ENCODE measurements around the gene HDAC4. TPM values are rescaled to one million over a fixed set of nuclear protein-coding genes. Genes with fewer than 3 reads are reported as not detected.

Gene HDAC4
- total RNA-seq, 1 experiment from 2014 or later = 47.6 TPM

DNA sequence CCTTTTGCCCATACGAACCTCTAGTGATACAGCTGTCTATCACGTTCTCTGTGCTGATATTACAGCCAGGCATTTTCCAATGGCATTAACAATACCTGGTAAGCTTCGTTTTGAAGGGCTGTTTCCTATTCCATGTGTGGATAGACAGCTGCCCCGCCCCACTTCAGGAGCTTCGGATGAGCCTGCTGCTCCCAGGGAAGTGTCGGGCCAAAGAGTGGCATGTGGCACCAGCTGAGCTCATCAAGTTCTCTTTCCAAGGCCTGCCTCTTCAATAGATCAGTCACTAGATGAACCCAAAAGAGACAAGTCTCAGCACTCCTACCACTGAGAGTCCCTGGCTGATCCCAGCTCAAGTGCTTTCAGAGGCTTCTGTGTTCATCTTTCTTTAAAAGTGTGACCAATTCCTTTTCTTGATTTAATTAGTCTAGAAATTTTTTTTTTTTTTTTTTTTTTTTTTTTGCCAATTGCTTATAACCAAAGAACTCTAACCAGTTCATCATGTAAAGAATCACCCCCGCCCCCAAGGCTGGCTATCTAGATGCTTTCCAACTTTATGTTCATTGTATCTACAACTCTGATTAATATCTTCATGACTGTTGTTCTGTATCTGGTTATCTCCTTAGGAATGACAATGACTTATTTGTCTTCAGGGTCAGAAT is 46.6 kb downstream of the HDAC4 start:
- Histone ChIP-seq H2AFZ (ENCODE audit: low read depth, low read length, poor library complexity, severe bottlenecking) (no peak overlapping the region), H3K9ac (ENCODE audit: low read length) (no peak overlapping the region), H3K27ac (ENCODE audit: low read depth, low read length) (no peak overlapping the region), H4K20me1 (ENCODE audit: insufficient read depth) (no peaks in the 10 kb centered on the region), H3K36me3 (ENCODE audit: control insufficient read depth in 1 of 2, insufficient read depth in 2 of 2, low read length in 2 of 2) (0 out of 4 replicates have a peak, but pooled peaks cover 2 to 7% of the 10 kb centered on the region in 2 experiments), H3K27me3 (ENCODE audit: insufficient read depth, low read length) (no peaks in the 10 kb centered on the region), H3K9me3 (ENCODE audit: control insufficient read depth in 1 of 2, insufficient read depth in 1 of 2, low read depth in 1 of 2, low read length in 2 of 2) (peaks cover 8 to 10% of the 10 kb centered on the region in 2 experiments; a peak in 3 of 4 replicates), H3K79me2 (ENCODE audit: insufficient read depth, low read length) (peaks cover 10% of the 10 kb centered on the region), H3K4me2 (ENCODE audit: low read length) (no peak overlapping the region), H3K4me3 (replicated peaks in 1 of 2; ENCODE audit: low read depth in 1 of 2, low read length in 2 of 2) (no peak overlapping the region), H3K4me1 (ENCODE audit: control insufficient read depth in 1 of 2, insufficient read depth in 2 of 2, low read length in 2 of 2) (no peaks in the 10 kb centered on the region), H3K9me2 (ENCODE audit: insufficient read depth) (no peaks in the 10 kb centered on the region)
- no peak for DNase-seq (ENCODE audit: low read depth, low spot score)
- no peak for ATAC-seq
- POLR2A ChIA-PET = no interaction called here
- CTCF ChIA-PET = no interaction called here
- TF ChIP-seq EZH2 (IDR thresholded peaks at IDR 0.05) (no peak), CBX3 (IDR thresholded peaks at IDR 0.05; ENCODE audit: low read depth) (no peak), POLR2AphosphoS5 (IDR thresholded peaks at IDR 0.05; ENCODE audit: low read depth, low read length) (no peak), SP1 (IDR thresholded peaks at IDR 0.05; ENCODE audit: low read depth) (no peak), ZNF274 (IDR thresholded peaks at IDR 0.05; ENCODE audit: low read depth, low read length) (no peak), YY1 (IDR thresholded peaks at IDR 0.05; ENCODE audit: extremely low read depth, insufficient replicate concordance, low read depth, low read length) (no peak), FOSL1 (IDR thresholded peaks at IDR 0.05; ENCODE audit: low read depth) (no peak), SIN3A (IDR thresholded peaks at IDR 0.05; ENCODE audit: low read depth) (no peak), EZH2phosphoT487 (IDR thresholded peaks at IDR 0.05; ENCODE audit: borderline replicate concordance) (no peak), EGR1 (IDR thresholded peaks at IDR 0.05; ENCODE audit: low read depth) (no peak), SRF (IDR thresholded peaks at IDR 0.05; ENCODE audit: low read depth) (no peak), POLR2A (IDR thresholded peaks at IDR 0.05; ENCODE audit: borderline replicate concordance, extremely low read depth, insufficient read depth, insufficient read length) (no peak), TCF7L2 (IDR thresholded peaks at IDR 0.05; ENCODE audit: borderline replicate concordance, extremely low read depth, insufficient read depth, insufficient read length) (no peak)
- TF ChIP-seq, protein P1, sequence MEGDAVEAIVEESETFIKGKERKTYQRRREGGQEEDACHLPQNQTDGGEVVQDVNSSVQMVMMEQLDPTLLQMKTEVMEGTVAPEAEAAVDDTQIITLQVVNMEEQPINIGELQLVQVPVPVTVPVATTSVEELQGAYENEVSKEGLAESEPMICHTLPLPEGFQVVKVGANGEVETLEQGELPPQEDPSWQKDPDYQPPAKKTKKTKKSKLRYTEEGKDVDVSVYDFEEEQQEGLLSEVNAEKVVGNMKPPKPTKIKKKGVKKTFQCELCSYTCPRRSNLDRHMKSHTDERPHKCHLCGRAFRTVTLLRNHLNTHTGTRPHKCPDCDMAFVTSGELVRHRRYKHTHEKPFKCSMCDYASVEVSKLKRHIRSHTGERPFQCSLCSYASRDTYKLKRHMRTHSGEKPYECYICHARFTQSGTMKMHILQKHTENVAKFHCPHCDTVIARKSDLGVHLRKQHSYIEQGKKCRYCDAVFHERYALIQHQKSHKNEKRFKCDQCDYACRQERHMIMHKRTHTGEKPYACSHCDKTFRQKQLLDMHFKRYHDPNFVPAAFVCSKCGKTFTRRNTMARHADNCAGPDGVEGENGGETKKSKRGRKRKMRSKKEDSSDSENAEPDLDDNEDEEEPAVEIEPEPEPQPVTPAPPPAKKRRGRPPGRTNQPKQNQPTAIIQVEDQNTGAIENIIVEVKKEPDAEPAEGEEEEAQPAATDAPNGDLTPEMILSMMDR (IDR thresholded peaks at IDR 0.05 in 2 of 3, conservative IDR thresholded peaks at IDR 0.05 in 1 of 3; ENCODE audit: borderline replicate concordance in 1 of 3, insufficient read depth in 1 of 3, low read depth in 2 of 3, low read length in 2 of 3) = no peak
- TF ChIP-seq, protein P2, sequence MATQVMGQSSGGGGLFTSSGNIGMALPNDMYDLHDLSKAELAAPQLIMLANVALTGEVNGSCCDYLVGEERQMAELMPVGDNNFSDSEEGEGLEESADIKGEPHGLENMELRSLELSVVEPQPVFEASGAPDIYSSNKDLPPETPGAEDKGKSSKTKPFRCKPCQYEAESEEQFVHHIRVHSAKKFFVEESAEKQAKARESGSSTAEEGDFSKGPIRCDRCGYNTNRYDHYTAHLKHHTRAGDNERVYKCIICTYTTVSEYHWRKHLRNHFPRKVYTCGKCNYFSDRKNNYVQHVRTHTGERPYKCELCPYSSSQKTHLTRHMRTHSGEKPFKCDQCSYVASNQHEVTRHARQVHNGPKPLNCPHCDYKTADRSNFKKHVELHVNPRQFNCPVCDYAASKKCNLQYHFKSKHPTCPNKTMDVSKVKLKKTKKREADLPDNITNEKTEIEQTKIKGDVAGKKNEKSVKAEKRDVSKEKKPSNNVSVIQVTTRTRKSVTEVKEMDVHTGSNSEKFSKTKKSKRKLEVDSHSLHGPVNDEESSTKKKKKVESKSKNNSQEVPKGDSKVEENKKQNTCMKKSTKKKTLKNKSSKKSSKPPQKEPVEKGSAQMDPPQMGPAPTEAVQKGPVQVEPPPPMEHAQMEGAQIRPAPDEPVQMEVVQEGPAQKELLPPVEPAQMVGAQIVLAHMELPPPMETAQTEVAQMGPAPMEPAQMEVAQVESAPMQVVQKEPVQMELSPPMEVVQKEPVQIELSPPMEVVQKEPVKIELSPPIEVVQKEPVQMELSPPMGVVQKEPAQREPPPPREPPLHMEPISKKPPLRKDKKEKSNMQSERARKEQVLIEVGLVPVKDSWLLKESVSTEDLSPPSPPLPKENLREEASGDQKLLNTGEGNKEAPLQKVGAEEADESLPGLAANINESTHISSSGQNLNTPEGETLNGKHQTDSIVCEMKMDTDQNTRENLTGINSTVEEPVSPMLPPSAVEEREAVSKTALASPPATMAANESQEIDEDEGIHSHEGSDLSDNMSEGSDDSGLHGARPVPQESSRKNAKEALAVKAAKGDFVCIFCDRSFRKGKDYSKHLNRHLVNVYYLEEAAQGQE (IDR thresholded peaks at IDR 0.05; ENCODE audit: low read depth) = no peak
- no TSS peak for BruUV-seq (replicated peaks)
- intact Hi-C loops (cut with micrococcal nuclease) = no loop called here
- RAD21 ChIA-PET (ENCODE audit: low non-redundant PET in 1 of 2, low total read pairs in 2 of 2, uncharacterized antibody in 2 of 2, unreplicated experiment in 2 of 2) = no interaction called here
